ENCODE results near the gene CRKL. TPM values are rescaled to one million over a fixed set of nuclear protein-coding genes. Genes with fewer than 3 reads are reported as not detected.

The CRKL gene
- total and polyA plus RNA-seq, 4 donors: 12.0 to 45.5 (median 22.6) TPM

- Histone ChIP-seq H3K36me3 (ENCODE audit: control insufficient read depth in 4 of 4, insufficient read depth in 3 of 4, low read depth in 1 of 4, low read length in 3 of 4) (peaks cover 0 to under 1% (median 0%) of the 10 kb centered on the region in 4 donors), H3K27me3 (ENCODE audit: control insufficient read depth in 4 of 4, insufficient read depth in 4 of 4, low read length in 3 of 4) (no peaks in the 10 kb centered on the region), H3K9me3 (ENCODE audit: control insufficient read depth in 4 of 4, low read length in 3 of 4) (no peaks in the 10 kb centered on the region), H3K9ac (ENCODE audit: low read depth in 1 of 2, low read length in 2 of 2) (no peak overlapping the region), H3K4me1 (ENCODE audit: control insufficient read depth in 4 of 4, insufficient read depth in 4 of 4, low read length in 3 of 4) (peaks cover 14 to 54% (median 37%) of the 10 kb centered on the region in 4 donors), H3K4me3 (ENCODE audit: low read depth in 1 of 3, low read length in 3 of 3) (peak overlapping the region in 2 of 3 donors; percentile 26 to 61), H3K27ac (ENCODE audit: low read depth in 1 of 2, low read length in 2 of 2) (no peak overlapping the region)
- no peak for DNase-seq (ENCODE audit: low spot score)
- 43% methylated on average over 27 of the region's 27 CpGs for WGBS
- no peak for TF ChIP-seq GABPA (IDR thresholded peaks at IDR 0.05 in 1 of 2, conservative IDR thresholded peaks at IDR 0.05 in 1 of 2)
- TF ChIP-seq, protein P1, sequence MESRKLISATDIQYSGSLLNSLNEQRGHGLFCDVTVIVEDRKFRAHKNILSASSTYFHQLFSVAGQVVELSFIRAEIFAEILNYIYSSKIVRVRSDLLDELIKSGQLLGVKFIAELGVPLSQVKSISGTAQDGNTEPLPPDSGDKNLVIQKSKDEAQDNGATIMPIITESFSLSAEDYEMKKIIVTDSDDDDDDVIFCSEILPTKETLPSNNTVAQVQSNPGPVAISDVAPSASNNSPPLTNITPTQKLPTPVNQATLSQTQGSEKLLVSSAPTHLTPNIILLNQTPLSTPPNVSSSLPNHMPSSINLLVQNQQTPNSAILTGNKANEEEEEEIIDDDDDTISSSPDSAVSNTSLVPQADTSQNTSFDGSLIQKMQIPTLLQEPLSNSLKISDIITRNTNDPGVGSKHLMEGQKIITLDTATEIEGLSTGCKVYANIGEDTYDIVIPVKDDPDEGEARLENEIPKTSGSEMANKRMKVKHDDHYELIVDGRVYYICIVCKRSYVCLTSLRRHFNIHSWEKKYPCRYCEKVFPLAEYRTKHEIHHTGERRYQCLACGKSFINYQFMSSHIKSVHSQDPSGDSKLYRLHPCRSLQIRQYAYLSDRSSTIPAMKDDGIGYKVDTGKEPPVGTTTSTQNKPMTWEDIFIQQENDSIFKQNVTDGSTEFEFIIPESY (IDR thresholded peaks at IDR 0.05): no peak
- TF ChIP-seq RAD21 (IDR thresholded peaks at IDR 0.05): no peak
- no peak for TF ChIP-seq FOXA1 (IDR thresholded peaks at IDR 0.05)
- TF ChIP-seq RXRA (IDR thresholded peaks at IDR 0.05): no peak
- no peak for TF ChIP-seq HNF4G (IDR thresholded peaks at IDR 0.05)
- no peak for TF ChIP-seq HNF4A (conservative IDR thresholded peaks at IDR 0.05)
- TF ChIP-seq NR2F2 (IDR thresholded peaks at IDR 0.05): no peak
- TF ChIP-seq, protein P2, sequence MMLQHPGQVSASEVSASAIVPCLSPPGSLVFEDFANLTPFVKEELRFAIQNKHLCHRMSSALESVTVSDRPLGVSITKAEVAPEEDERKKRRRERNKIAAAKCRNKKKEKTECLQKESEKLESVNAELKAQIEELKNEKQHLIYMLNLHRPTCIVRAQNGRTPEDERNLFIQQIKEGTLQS (IDR thresholded peaks at IDR 0.05): no peak
These were observed 39.3 kb downstream of the CRKL start for GRCh38 chr22:20956258-20957101.

DNA sequence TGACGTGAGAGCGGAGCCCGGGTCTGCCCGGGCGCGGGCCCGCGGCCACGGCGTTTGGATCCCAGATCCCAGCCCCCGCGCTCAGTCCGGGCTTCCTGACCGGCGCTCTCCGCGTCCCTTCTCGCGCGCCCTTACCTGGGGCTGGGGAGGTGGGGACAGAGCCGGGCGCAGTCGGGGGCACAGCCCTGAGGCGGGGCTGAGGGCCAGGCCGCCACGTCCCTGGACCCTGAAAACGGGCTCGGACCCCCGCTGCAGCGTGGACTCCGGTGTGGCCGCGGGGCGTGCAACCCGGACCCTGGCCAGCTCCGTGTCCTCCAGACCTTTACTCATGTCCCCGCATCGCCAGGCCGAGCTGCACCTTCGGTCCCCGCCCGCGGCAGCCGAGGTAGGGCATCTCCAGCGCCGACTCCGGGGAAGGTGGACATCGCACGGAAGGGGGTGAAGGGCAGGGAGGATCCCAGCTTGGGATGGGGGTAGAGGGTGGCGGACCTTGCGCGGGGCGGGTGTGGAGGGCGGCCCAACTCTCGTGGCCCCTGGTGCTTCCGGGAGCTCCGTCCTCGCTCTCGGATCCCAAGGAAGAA lies 40.0 kb downstream of the CRKL start:
- peak overlapping the region; percentile 40 to 61 (median 41) for H3K4me3 ChIP-seq (ENCODE audit: low read depth in 1 of 3, low read length in 3 of 3)
- no peaks in the 10 kb centered on the region for H3K9me3 ChIP-seq (ENCODE audit: control insufficient read depth in 4 of 4, low read length in 3 of 4)
- TF ChIP-seq, protein P3, sequence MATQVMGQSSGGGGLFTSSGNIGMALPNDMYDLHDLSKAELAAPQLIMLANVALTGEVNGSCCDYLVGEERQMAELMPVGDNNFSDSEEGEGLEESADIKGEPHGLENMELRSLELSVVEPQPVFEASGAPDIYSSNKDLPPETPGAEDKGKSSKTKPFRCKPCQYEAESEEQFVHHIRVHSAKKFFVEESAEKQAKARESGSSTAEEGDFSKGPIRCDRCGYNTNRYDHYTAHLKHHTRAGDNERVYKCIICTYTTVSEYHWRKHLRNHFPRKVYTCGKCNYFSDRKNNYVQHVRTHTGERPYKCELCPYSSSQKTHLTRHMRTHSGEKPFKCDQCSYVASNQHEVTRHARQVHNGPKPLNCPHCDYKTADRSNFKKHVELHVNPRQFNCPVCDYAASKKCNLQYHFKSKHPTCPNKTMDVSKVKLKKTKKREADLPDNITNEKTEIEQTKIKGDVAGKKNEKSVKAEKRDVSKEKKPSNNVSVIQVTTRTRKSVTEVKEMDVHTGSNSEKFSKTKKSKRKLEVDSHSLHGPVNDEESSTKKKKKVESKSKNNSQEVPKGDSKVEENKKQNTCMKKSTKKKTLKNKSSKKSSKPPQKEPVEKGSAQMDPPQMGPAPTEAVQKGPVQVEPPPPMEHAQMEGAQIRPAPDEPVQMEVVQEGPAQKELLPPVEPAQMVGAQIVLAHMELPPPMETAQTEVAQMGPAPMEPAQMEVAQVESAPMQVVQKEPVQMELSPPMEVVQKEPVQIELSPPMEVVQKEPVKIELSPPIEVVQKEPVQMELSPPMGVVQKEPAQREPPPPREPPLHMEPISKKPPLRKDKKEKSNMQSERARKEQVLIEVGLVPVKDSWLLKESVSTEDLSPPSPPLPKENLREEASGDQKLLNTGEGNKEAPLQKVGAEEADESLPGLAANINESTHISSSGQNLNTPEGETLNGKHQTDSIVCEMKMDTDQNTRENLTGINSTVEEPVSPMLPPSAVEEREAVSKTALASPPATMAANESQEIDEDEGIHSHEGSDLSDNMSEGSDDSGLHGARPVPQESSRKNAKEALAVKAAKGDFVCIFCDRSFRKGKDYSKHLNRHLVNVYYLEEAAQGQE (IDR thresholded peaks at IDR 0.05): no peak
- no peak for TF ChIP-seq JUND (IDR thresholded peaks at IDR 0.05)
- H3K4me1 ChIP-seq (ENCODE audit: control insufficient read depth in 4 of 4, insufficient read depth in 4 of 4, low read length in 3 of 4): peaks cover 11 to 47% (median 31%) of the 10 kb centered on the region in 4 donors
- H3K27ac ChIP-seq (ENCODE audit: low read depth in 1 of 2, low read length in 2 of 2): no peak overlapping the region
- no peaks in the 10 kb centered on the region for H3K36me3 ChIP-seq (ENCODE audit: control insufficient read depth in 4 of 4, insufficient read depth in 3 of 4, low read depth in 1 of 4, low read length in 3 of 4)
- H3K27me3 ChIP-seq (ENCODE audit: control insufficient read depth in 4 of 4, insufficient read depth in 4 of 4, low read length in 3 of 4): no peaks in the 10 kb centered on the region
- H3K9ac ChIP-seq (ENCODE audit: low read depth in 1 of 2, low read length in 2 of 2): no peak overlapping the region
- under 1% methylated on average over 59 of the region's 59 CpGs for WGBS
- DNase-seq (ENCODE audit: low spot score): peak; percentile 46

Data from liver (tissue), 9 donors.